ENCODE data around the gene DLG1. TPM values are rescaled to one million over a fixed set of nuclear protein-coding genes. Genes with fewer than 3 reads are reported as not detected.

DLG1 gene
- total RNA-seq, 4 donors from 2014 or later, result 71.4 to 96.7 (median 88.5) TPM

GRCh38 chr3:197336348-197336747 is 37.9 kb upstream of the DLG1 start:
- DNase-seq (ENCODE audit: low spot score in 2 of 2), result no peak
- no peak overlapping the region for H3K4me3 ChIP-seq (ENCODE audit: low read depth, poor library complexity, severe bottlenecking)
- intact Hi-C loops (cut with DNase I; ENCODE audit: low total_unique reads), result no loop called here
- TF ChIP-seq POLR2A (IDR thresholded peaks at IDR 0.05), result no peak
- no peak for TF ChIP-seq CTCF (IDR thresholded peaks at IDR 0.05)
- 77 to 78% methylated on average over 4 of the region's 4 CpGs for WGBS, 2 donors

- intact Hi-C loops (cut with DNase I; ENCODE audit: low total_unique reads), result no loop called here
- WGBS, 2 donors, result 82 to 89% methylated on average over 13 of the region's 13 CpGs
- peak in 1 of 2 donors; percentile 74 for DNase-seq (ENCODE audit: low spot score in 2 of 2)
- H3K4me3 ChIP-seq (ENCODE audit: low read depth, poor library complexity, severe bottlenecking), result no peak overlapping the region
- no peak for TF ChIP-seq CTCF (IDR thresholded peaks at IDR 0.05)
- no peak for TF ChIP-seq POLR2A (IDR thresholded peaks at IDR 0.05)
These were observed 37.2 kb upstream of the DLG1 start for GRCh38 chr3:197335428-197336132.

GRCh38 chr3:197333901-197334639 is 35.7 kb upstream of the DLG1 start:
- no peak overlapping the region for H3K4me3 ChIP-seq (ENCODE audit: low read depth, poor library complexity, severe bottlenecking)
- no peak for TF ChIP-seq CTCF (IDR thresholded peaks at IDR 0.05)
- no peak for TF ChIP-seq POLR2A (IDR thresholded peaks at IDR 0.05)
- intact Hi-C loops (cut with DNase I; ENCODE audit: low total_unique reads), result no loop called here
- WGBS, 2 donors, result 79 to 88% methylated on average over 11 of the region's 11 CpGs
- DNase-seq (ENCODE audit: low spot score in 2 of 2), result peak; percentile 7 to 31

GRCh38 chr3:197331131-197331530 is 32.7 kb upstream of the DLG1 start:
- H3K4me3 ChIP-seq (ENCODE audit: low read depth, poor library complexity, severe bottlenecking), result no peak overlapping the region
- intact Hi-C loops (cut with DNase I; ENCODE audit: low total_unique reads), result no loop called here
- TF ChIP-seq POLR2A (IDR thresholded peaks at IDR 0.05) (no peak), CTCF (IDR thresholded peaks at IDR 0.05) (no peak)
- WGBS, 2 donors, result 63 to 68% methylated on average over 3 of the region's 3 CpGs
- no peak for DNase-seq (ENCODE audit: low spot score in 2 of 2)

GRCh38 chr3:197329382-197329781 is 31.0 kb upstream of the DLG1 start:
- DNase-seq (ENCODE audit: low spot score in 2 of 2), result no peak
- WGBS, 2 donors, result 64 to 79% methylated on average over 3 of the region's 3 CpGs
- no peak overlapping the region for H3K4me3 ChIP-seq (ENCODE audit: low read depth, poor library complexity, severe bottlenecking)
- intact Hi-C loops (cut with DNase I; ENCODE audit: low total_unique reads), result no loop called here
- no peak for TF ChIP-seq CTCF (IDR thresholded peaks at IDR 0.05)
- no peak for TF ChIP-seq POLR2A (IDR thresholded peaks at IDR 0.05)
